ENCODE results near the gene OGT.
A peak's percentile ranks its signal among the peaks of the same experiment; 100 is the strongest.

- TF ChIP-seq CTCF (IDR thresholded peaks at IDR 0.05; ENCODE audit: low read depth, low read length) (no peak), MAX (IDR thresholded peaks at IDR 0.05; ENCODE audit: low read depth, low read length) (peak; percentile 37; the same call in 1 of the 2 replicates), POLR2A (IDR thresholded peaks at IDR 0.05; ENCODE audit: extremely low read depth, insufficient read length) (no peak), MYC (IDR thresholded peaks at IDR 0.05; ENCODE audit: low read depth, low read length) (no peak)
Observed at GRCh38 chrX:71618303-71618721, 85.4 kb downstream of the OGT start, which contains the start of gene CXCR3.
